GM23338 (cell line): Measurements from ENCODE around the gene TNS3. TPM values are rescaled to one million over a fixed set of nuclear protein-coding genes. Genes with fewer than 3 reads are reported as not detected.

Experiments used
- ATAC-seq: fragments of 200-7000 bp; cut with Tn5 transposase; 3 replicates; pipeline ENCODE4 v1.9.1; 2020
- DNase-seq: peaks from one replicate; pipeline ENCODE4 v3.0.0-alpha.2; 2015; ENCODE audit warnings: low spot score
- H2AFZ ChIP-seq: fragments of 200-600 bp; sonication (generic); 2 replicates; pipeline ENCODE4 v1.8.0; 2016; ENCODE audit warnings: antibody characterized with exemption, mild to moderate bottlenecking, moderate library complexity
- H3F3A ChIP-seq: fragments of 200-600 bp; sonication (generic); replicated peaks from 2 replicates; pipeline ENCODE4 v1.8.0; 2017; ENCODE audit warnings: antibody characterized with exemption, mixed run types, low read depth
- H3K27ac ChIP-seq: fragments of 200-600 bp; sonication (generic); 2 replicates; pipeline ENCODE4 v1.6.1; 2016; ENCODE audit warnings: low read depth
- H3K27me3 ChIP-seq: fragments of 200-600 bp; sonication (generic); 2 replicates; pipeline ENCODE4 v1.8.0; 2016; ENCODE audit warnings: mild to moderate bottlenecking, mixed run types, moderate library complexity; ENCODE audit not compliant: insufficient read depth
- H3K36me3 ChIP-seq: fragments of 200-600 bp; sonication (generic); 2 replicates; pipeline ENCODE4 v1.8.0; 2016; ENCODE audit warnings: mild to moderate bottlenecking; ENCODE audit not compliant: insufficient read depth
- H3K4me1 ChIP-seq: fragments of 200-600 bp; sonication (generic); 2 replicates; pipeline ENCODE4 v1.8.0; 2016; ENCODE audit warnings: mild to moderate bottlenecking, moderate library complexity; ENCODE audit not compliant: insufficient read depth
- H3K4me2 ChIP-seq: fragments of 200-600 bp; sonication (generic); 2 replicates; pipeline ENCODE4 v1.7.1; 2017; ENCODE audit warnings: mixed run types
- H3K4me3 ChIP-seq: fragments of 200-600 bp; sonication (generic); 2 replicates; pipeline ENCODE4 v1.6.1; 2016; ENCODE audit warnings: mixed run types
- H3K79me2 ChIP-seq: fragments of 200-600 bp; sonication (generic); replicated peaks from 2 replicates; pipeline ENCODE4 v1.8.0; 2017; ENCODE audit warnings: mild to moderate bottlenecking; ENCODE audit not compliant: insufficient read depth
- H3K9me2 ChIP-seq: fragments of 200-600 bp; sonication (generic); 2 replicates; pipeline ENCODE4 v1.8.0; 2017; ENCODE audit not compliant: insufficient read depth
- H4K20me1 ChIP-seq: fragments of 200-600 bp; sonication (generic); replicated peaks from 2 replicates; pipeline ENCODE4 v1.8.0; 2017; ENCODE audit warnings: mild to moderate bottlenecking; ENCODE audit not compliant: insufficient read depth
- H3K27ac Mint-ChIP-seq: 2 replicates; pipeline ENCODE4 v1.8.0; 2020; ENCODE audit warnings: inconsistent platforms, mild to moderate bottlenecking, moderate library complexity, mixed read lengths
- H3K27me3 Mint-ChIP-seq: 3 replicates; pipeline ENCODE4 v1.8.0; 2022; ENCODE audit warnings: low read depth, mild to moderate bottlenecking, moderate library complexity, mixed read lengths, inconsistent platforms; ENCODE audit not compliant: insufficient read depth, poor library complexity
- H3K36me3 Mint-ChIP-seq: 3 replicates; pipeline ENCODE4 v1.8.0; 2021; ENCODE audit warnings: low read depth, mild to moderate bottlenecking, inconsistent platforms, moderate library complexity, mixed read lengths
- H3K4me1 Mint-ChIP-seq: 3 replicates; pipeline ENCODE4 v1.8.0; 2020; ENCODE audit warnings: mild to moderate bottlenecking, inconsistent platforms, mixed read lengths
- H3K4me3 Mint-ChIP-seq: 3 replicates; pipeline ENCODE4 v1.8.0; 2021; ENCODE audit warnings: moderate library complexity, mild to moderate bottlenecking, inconsistent platforms, mixed read lengths
- H3K9me3 Mint-ChIP-seq: 3 replicates; pipeline ENCODE4 v1.8.0; 2020; ENCODE audit warnings: moderate library complexity, mild to moderate bottlenecking, inconsistent platforms, mixed read lengths
- CREB1 ChIP-seq: fragments of 250-450 bp; sonication (Bioruptor Pico); IDR thresholded peaks from 2 replicates; pipeline ENCODE4 v1.5.0; 2020; ENCODE audit warnings: low read depth, mild to moderate bottlenecking, moderate library complexity
- EZH2 ChIP-seq: fragments of 200-600 bp; sonication (generic); IDR thresholded peaks from one replicate; pipeline ENCODE4 v1.8.0; 2017; ENCODE audit warnings: antibody characterized with exemption, mild to moderate bottlenecking, low read depth; ENCODE audit not compliant: unreplicated experiment
- EZH2phosphoT487 ChIP-seq: fragments of 200-600 bp; sonication (generic); IDR thresholded peaks from one replicate; pipeline ENCODE4 v1.8.1; 2018; ENCODE audit warnings: antibody characterized with exemption; ENCODE audit not compliant: unreplicated experiment
- JUNB ChIP-seq: IDR thresholded peaks from one replicate; pipeline ENCODE4 v1.6.1; 2016; ENCODE audit warnings: antibody characterized with exemption; ENCODE audit not compliant: unreplicated experiment
- NANOG ChIP-seq: IDR thresholded peaks from 2 replicates; pipeline ENCODE4 v1.6.1; 2016; ENCODE audit warnings: antibody characterized with exemption, borderline replicate concordance
- POLR2AphosphoS5 ChIP-seq: IDR thresholded peaks from 2 replicates; pipeline ENCODE4 v1.6.1; 2016; ENCODE audit warnings: antibody characterized with exemption, low read depth
- STAT1 ChIP-seq: IDR thresholded peaks from one replicate; pipeline ENCODE4 v1.6.1; 2016; ENCODE audit warnings: antibody characterized with exemption; ENCODE audit not compliant: unreplicated experiment
- ZNF114 ChIP-seq: fragments of 250-450 bp; sonication (Bioruptor Pico); IDR thresholded peaks from 2 replicates; pipeline ENCODE4 v1.5.0; 2020; ENCODE audit warnings: mild to moderate bottlenecking, moderate library complexity
- ZNF331 ChIP-seq: fragments of 250-450 bp; sonication (Bioruptor Pico); IDR thresholded peaks from 2 replicates; pipeline ENCODE4 v1.5.0; 2020; ENCODE audit warnings: low read depth, mild to moderate bottlenecking, moderate library complexity
- polyA plus RNA-seq: library from polyadenylated mRNA; unstranded; fragments of >200 nt; fragmentation: Nextera tagmentation; extraction: Ambion mirVana; gene quantifications from 2 replicates; pipeline ENCODE4 v1.2.1, GENCODE V29; 2016
- total RNA-seq: library from RNA; depleted of rRNA; stranded (reverse); fragments of >200 nt; shearing (Covaris generic); gene quantifications from 2 replicates; pipeline ENCODE4 v1.2.3, GENCODE V29; 2014
- TF ChIP-seq, protein P1 (sequence below): IDR thresholded peaks from one replicate; pipeline ENCODE4 v1.6.1; 2018; ENCODE audit warnings: antibody characterized with exemption; ENCODE audit not compliant: unreplicated experiment
- TF ChIP-seq, protein P2 (sequence below): IDR thresholded peaks from 2 replicates; pipeline ENCODE4 v1.6.1; 2016; ENCODE audit warnings: antibody characterized with exemption
- TF ChIP-seq, protein P3 (sequence below): fragments of 250-450 bp; sonication (Bioruptor Pico); IDR thresholded peaks from 2 replicates; pipeline ENCODE4 v1.5.0; 2020; ENCODE audit warnings: mild to moderate bottlenecking, moderate library complexity
- TF ChIP-seq, protein P4 (sequence below), 2 experiments: fragments of 200-600 bp in 1 of 2; sonication (generic) in 1 of 2; conservative IDR thresholded peaks; 2 replicates each; pipeline versions ENCODE4 v1.5.1 to v1.6.1; 2016 to 2017; ENCODE audit warnings: antibody characterized with exemption in 2 of 2, low read depth in 2 of 2, mild to moderate bottlenecking in 2 of 2, moderate library complexity in 1 of 2

The TNS3 gene
- total and polyA plus RNA-seq, 2 experiments from 2014 or later, result 6.2 to 28.7 TPM

DNA sequence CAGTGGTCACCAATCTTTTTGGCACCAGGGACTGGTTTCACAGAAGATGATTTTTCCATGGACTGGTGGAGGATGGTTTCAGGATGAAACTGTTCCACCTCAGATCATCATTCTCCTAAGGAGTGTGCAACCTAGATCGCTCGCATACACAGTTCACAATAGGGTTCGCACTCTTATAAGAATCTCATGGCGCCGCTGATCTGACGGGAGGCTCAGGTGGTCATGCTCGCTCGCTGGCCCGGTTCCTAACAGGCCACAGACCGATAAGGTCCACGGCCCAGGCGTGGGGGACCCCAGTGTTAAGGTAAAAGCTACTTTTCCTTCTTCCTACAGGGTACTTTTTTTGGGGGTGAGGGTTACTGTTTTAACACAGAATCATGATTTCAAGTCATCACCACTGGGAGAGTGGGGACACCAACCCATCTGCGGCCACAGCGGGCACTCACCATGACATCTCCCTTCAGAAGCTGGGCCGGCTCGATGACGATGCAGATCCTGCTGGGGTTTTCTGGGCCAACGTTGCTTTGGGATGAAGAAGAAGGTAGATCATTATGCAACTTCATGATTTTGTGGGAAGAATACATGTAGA is 170.5 kb downstream of the TNS3 start:
- Mint-ChIP-seq H3K9me3 (no peaks in the 10 kb centered on the region), H3K4me3 (no peak overlapping the region), H3K27me3 (peaks cover 2% of the 10 kb centered on the region), H3K36me3 (peaks cover 8% of the 10 kb centered on the region; the same call in 2 of the 3 replicates), H3K4me1 (no peaks in the 10 kb centered on the region; the same call in 2 of the 3 replicates), H3K27ac (no peak overlapping the region)
- Histone ChIP-seq H3K27ac (no peak overlapping the region), H3F3A (no peaks in the 10 kb centered on the region), H3K27me3 (no peaks in the 10 kb centered on the region), H3K4me2 (no peak overlapping the region), H3K4me1 (no peaks in the 10 kb centered on the region), H3K36me3 (0 out of 2 replicates have a peak, but pooled peaks cover 6% of the 10 kb centered on the region), H4K20me1 (no peaks in the 10 kb centered on the region; the same call in 1 of the 2 replicates), H2AFZ (no peak overlapping the region), H3K79me2 (no peaks in the 10 kb centered on the region), H3K9me2 (no peaks in the 10 kb centered on the region), H3K4me3 (no peak overlapping the region)
- TF ChIP-seq ZNF331 (no peak), CREB1 (CRISPR knock-in tag) (no peak), STAT1 (no peak), ZNF114 (CRISPR knock-in tag) (no peak), EZH2phosphoT487 (no peak), EZH2 (no peak), POLR2AphosphoS5 (no peak), JUNB (no peak), NANOG (no peak)
- TF ChIP-seq, protein P1, sequence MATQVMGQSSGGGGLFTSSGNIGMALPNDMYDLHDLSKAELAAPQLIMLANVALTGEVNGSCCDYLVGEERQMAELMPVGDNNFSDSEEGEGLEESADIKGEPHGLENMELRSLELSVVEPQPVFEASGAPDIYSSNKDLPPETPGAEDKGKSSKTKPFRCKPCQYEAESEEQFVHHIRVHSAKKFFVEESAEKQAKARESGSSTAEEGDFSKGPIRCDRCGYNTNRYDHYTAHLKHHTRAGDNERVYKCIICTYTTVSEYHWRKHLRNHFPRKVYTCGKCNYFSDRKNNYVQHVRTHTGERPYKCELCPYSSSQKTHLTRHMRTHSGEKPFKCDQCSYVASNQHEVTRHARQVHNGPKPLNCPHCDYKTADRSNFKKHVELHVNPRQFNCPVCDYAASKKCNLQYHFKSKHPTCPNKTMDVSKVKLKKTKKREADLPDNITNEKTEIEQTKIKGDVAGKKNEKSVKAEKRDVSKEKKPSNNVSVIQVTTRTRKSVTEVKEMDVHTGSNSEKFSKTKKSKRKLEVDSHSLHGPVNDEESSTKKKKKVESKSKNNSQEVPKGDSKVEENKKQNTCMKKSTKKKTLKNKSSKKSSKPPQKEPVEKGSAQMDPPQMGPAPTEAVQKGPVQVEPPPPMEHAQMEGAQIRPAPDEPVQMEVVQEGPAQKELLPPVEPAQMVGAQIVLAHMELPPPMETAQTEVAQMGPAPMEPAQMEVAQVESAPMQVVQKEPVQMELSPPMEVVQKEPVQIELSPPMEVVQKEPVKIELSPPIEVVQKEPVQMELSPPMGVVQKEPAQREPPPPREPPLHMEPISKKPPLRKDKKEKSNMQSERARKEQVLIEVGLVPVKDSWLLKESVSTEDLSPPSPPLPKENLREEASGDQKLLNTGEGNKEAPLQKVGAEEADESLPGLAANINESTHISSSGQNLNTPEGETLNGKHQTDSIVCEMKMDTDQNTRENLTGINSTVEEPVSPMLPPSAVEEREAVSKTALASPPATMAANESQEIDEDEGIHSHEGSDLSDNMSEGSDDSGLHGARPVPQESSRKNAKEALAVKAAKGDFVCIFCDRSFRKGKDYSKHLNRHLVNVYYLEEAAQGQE, result no peak
- TF ChIP-seq, protein P2, sequence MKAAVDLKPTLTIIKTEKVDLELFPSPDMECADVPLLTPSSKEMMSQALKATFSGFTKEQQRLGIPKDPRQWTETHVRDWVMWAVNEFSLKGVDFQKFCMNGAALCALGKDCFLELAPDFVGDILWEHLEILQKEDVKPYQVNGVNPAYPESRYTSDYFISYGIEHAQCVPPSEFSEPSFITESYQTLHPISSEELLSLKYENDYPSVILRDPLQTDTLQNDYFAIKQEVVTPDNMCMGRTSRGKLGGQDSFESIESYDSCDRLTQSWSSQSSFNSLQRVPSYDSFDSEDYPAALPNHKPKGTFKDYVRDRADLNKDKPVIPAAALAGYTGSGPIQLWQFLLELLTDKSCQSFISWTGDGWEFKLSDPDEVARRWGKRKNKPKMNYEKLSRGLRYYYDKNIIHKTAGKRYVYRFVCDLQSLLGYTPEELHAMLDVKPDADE, result no peak
- TF ChIP-seq, protein P3, sequence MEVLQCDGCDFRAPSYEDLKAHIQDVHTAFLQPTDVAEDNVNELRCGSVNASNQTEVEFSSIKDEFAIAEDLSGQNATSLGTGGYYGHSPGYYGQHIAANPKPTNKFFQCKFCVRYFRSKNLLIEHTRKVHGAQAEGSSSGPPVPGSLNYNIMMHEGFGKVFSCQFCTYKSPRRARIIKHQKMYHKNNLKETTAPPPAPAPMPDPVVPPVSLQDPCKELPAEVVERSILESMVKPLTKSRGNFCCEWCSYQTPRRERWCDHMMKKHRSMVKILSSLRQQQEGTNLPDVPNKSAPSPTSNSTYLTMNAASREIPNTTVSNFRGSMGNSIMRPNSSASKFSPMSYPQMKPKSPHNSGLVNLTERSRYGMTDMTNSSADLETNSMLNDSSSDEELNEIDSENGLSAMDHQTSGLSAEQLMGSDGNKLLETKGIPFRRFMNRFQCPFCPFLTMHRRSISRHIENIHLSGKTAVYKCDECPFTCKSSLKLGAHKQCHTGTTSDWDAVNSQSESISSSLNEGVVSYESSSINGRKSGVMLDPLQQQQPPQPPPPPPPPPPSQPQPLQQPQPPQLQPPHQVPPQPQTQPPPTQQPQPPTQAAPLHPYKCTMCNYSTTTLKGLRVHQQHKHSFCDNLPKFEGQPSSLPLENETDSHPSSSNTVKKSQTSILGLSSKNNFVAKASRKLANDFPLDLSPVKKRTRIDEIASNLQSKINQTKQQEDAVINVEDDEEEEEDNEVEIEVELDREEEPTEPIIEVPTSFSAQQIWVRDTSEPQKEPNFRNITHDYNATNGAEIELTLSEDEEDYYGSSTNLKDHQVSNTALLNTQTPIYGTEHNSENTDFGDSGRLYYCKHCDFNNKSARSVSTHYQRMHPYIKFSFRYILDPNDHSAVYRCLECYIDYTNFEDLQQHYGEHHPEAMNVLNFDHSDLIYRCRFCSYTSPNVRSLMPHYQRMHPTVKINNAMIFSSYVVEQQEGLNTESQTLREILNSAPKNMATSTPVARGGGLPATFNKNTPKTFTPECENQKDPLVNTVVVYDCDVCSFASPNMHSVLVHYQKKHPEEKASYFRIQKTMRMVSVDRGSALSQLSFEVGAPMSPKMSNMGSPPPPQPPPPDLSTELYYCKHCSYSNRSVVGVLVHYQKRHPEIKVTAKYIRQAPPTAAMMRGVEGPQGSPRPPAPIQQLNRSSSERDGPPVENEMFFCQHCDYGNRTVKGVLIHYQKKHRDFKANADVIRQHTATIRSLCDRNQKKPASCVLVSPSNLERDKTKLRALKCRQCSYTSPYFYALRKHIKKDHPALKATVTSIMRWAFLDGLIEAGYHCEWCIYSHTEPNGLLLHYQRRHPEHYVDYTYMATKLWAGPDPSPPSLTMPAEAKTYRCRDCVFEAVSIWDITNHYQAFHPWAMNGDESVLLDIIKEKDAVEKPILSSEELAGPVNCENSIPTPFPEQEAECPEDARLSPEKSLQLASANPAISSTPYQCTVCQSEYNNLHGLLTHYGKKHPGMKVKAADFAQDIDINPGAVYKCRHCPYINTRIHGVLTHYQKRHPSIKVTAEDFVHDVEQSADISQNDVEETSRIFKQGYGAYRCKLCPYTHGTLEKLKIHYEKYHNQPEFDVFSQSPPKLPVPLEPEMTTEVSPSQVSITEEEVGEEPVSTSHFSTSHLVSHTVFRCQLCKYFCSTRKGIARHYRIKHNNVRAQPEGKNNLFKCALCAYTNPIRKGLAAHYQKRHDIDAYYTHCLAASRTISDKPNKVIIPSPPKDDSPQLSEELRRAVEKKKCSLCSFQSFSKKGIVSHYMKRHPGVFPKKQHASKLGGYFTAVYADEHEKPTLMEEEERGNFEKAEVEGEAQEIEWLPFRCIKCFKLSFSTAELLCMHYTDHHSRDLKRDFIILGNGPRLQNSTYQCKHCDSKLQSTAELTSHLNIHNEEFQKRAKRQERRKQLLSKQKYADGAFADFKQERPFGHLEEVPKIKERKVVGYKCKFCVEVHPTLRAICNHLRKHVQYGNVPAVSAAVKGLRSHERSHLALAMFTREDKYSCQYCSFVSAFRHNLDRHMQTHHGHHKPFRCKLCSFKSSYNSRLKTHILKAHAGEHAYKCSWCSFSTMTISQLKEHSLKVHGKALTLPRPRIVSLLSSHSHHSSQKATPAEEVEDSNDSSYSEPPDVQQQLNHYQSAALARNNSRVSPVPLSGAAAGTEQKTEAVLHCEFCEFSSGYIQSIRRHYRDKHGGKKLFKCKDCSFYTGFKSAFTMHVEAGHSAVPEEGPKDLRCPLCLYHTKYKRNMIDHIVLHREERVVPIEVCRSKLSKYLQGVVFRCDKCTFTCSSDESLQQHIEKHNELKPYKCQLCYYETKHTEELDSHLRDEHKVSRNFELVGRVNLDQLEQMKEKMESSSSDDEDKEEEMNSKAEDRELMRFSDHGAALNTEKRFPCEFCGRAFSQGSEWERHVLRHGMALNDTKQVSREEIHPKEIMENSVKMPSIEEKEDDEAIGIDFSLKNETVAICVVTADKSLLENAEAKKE (CRISPR knock-in tag), result no peak
- TF ChIP-seq, protein P4, sequence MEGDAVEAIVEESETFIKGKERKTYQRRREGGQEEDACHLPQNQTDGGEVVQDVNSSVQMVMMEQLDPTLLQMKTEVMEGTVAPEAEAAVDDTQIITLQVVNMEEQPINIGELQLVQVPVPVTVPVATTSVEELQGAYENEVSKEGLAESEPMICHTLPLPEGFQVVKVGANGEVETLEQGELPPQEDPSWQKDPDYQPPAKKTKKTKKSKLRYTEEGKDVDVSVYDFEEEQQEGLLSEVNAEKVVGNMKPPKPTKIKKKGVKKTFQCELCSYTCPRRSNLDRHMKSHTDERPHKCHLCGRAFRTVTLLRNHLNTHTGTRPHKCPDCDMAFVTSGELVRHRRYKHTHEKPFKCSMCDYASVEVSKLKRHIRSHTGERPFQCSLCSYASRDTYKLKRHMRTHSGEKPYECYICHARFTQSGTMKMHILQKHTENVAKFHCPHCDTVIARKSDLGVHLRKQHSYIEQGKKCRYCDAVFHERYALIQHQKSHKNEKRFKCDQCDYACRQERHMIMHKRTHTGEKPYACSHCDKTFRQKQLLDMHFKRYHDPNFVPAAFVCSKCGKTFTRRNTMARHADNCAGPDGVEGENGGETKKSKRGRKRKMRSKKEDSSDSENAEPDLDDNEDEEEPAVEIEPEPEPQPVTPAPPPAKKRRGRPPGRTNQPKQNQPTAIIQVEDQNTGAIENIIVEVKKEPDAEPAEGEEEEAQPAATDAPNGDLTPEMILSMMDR (conservative IDR thresholded peaks at IDR 0.05; ENCODE audit: low read depth in 2 of 2), result no peak
- ATAC-seq (no peak), DNase-seq (no peak)
